Esophagus mucosa (tissue), 1 donor: Measurements from ENCODE around the gene TCF21. TPM values are rescaled to one million over a fixed set of nuclear protein-coding genes. Genes with fewer than 3 reads are reported as not detected.
"Not testable (repeated sequence)": the region's sequence is repeated elsewhere in the genome, so short reads cannot be mapped to it uniquely, and the experiment has no call there.

Source experiments
- ATAC-seq: fragments of 200-7000 bp; cut with Tn5 transposase; one replicate; pipeline ENCODE4 v1.9.1; 2020
- total RNA-seq: library from RNA; stranded (reverse); gene quantifications from one replicate; pipeline ENCODE4 v1.2.4, GENCODE V29; 2023
- donor health status: DM: yes; HTN: yes; CAD: no.

TCF21 gene
- total RNA-seq = 0.72 TPM

- no peak for ATAC-seq
Observed at GRCh38 chr6:133888929-133889556, at the start of gene TCF21. TSS of gene TCF21 (plus strand) at chr6:133889113. CDS start at chr6:133889398, 285 bp downstream.

- ATAC-seq = no peak
Observed at GRCh38 chr6:133841176-133841575, 47.7 kb upstream of the TCF21 start.

DNA sequence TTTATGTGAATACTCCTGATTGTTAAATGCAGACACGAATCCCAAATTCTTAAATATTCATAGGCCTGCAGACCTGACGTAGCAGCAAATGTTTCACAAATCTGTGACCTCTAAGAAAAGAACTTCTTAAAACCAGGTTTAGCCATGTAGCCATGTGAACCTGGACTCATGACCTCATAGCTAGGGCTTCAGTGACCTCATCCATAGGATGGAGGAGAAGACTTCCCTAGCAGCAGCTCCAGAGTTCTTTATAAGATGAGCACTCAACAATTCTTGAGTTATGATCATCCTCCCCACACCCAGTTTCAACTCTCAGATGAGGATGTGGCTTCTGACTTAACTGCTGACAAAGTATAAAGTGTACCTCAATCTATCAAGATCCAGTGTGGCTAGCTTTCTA is 45.8 kb upstream of the TCF21 start:
- ATAC-seq = no peak

DNA sequence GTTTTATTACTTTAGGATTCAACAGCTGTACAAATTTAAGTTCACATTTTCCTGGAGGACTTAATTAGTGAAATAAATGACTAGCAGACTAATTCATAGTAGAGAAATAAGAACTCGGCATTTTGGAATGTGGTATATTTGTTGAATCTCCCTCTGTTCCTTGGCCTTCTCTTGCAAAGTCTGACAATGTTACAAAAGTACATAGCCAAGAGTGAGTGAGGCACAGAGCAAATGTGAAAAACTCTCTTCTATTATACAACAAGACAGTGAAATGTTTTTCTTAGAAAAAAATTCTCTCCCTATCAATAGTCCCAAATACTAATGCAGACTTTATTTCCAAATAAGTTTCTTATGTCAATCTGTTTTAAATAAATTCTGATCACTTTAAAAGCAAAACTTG is 44.2 kb upstream of the TCF21 start:
- no peak for ATAC-seq

DNA sequence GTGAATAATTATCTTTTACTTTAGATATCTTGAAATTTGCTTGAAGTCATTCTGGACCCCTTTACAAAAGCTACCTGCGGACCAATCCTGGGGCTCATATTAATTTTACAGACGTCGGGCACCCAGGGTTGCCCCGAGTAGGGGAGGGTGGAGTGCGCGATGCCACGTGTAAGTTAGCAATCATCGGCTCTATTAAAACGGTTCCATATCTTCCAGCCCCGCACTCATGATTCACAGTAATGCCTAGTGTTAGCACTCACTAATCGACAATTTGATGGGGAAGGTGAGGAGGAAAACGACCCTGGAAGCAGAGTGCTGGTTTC is 34.9 kb upstream of the TCF21 start:
- ATAC-seq = no peak

DNA sequence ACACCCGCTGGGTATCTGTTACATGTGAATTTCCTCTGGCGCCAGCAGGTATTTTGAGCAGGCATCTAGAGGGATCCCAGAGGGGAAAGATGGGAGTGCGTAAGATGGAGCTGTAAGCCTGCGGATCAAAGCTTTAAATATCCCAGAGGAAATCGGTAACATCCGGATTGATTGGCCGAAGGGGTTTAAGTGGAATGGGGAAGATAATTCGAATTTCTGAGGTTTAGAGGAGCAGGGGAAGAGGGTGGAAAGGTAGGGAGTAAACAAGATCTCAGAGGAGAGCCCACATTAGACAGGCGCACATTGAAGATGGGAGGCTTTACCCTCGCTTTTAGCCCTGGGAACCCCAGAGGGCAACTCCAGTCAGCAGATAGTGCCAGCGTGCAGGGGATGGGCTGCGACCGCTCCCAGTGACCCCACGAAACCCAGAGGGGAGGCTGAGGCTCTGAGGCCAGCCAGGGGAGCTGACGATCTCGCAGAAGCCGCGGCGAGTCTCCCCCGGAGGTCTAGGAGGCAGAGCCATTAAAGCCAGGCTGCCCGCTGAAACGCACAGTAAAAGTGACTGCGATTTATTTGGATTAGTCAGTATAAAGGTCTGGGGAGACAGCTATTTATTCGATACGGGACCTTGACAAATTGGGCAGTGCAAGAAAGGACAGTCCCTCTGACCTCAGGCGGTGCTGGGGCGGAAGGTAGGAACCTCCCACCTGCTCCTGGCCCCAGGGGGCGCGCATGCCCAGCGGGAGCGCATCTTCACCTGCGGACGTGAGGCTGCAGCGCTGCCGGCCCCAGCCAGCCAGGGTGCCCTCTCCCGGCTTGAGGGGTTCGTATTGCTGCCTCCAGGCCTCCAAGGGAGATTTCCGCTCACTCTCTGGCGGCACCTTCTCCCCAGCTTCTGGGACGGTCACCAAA is 34.3 kb upstream of the TCF21 start:
- no peak for ATAC-seq

DNA sequence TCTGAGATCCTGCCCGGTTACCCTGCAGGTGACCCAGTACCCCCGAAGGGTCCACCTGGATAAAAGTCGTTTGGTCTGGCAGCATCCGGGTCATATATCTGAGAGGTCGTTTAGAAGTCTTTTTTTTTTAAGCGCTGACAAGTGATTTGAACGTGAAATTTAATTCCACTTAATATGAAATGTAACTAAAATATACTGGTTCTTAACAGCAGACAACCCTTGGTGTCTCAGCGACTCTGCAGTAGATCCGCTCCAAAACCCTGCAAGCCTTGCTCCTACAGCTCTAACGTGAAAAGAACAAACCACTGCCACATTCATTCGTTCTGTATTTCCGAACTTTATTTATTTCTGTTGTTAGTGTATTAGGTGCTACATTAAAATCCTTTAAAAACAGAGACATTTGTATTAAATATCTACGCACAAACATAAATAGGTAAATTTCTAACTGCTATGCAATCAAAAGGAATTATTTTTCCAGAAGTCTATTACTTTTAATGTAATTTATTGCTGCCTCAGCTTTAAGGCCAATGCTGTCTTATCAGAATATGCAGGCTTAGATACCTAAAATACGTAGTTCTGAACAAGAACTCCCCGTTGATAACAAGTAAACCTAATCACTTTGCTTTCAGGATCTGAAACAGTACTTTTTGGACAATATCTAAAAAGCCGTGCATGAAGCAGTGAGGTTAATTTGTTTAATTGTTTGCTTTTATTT is 33.5 kb upstream of the TCF21 start:
- ATAC-seq = no peak

DNA sequence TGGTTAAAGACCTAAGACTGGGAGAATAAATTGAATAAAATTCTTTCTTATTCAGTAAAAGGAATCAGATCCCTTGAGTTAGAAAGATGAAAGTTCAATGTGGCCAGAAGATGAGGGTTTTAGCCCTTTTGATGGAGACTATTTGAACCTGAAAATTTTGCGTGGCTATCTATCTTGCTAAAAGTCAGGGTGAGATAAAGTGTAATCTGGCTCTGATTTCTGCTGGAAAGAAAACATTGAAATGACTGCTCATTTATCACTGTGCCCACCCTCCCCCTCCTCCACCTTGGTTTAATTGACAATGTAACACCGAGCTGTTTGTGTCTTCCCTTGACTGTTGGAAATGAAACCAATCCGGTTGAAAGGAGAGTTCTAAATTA is 32.9 kb upstream of the TCF21 start:
- no peak for ATAC-seq

GRCh38 chr6:133856911-133857310 is 32.0 kb upstream of the TCF21 start:
- ATAC-seq = no peak

DNA sequence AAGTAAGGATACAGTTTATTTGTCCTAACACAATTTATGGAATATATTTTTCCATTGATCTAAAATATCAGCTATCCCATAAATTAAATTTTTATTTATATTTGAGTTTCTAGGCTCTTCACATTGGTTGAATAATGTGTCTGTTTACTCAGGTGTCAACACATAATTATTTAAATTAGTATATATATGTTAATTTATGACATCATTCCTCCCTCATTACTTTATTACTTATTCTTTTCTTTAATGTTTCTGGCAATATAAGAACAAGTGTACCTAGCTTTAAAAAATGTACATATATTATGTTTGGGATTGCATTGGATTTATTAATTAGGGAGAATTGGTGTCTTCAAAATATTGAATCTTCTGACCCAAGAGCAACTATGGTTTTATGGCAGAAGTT is 31.2 kb upstream of the TCF21 start:
- no peak for ATAC-seq

DNA sequence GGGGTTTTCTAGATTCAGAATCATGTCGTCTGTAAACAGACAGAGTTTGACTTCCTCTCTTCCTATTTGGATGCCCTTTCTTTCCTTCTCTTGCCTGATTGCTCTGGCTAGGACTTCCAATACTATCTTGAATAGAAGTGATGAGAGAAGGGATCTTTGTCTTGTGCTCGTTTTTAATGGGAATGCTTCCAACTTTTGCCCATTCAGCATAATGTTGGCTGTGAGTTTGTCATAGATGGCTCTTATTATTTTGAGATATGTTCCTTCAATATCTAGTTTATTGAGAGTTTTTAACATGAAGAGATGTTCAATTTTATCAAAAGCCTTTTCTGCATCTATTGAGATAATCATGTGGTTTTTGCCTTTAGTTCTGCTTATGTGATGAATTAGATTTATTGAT is 27.6 kb upstream of the TCF21 start:
- ATAC-seq = not testable (repeated sequence)

GRCh38 chr6:133863228-133863627 is 25.7 kb upstream of the TCF21 start:
- ATAC-seq = no peak

- no peak for ATAC-seq
Observed at GRCh38 chr6:133865680-133866079, 23.2 kb upstream of the TCF21 start.

GRCh38 chr6:133871131-133871530 is 17.8 kb upstream of the TCF21 start:
- ATAC-seq = no peak

GRCh38 chr6:133873538-133873937 is 15.4 kb upstream of the TCF21 start:
- no peak for ATAC-seq

GRCh38 chr6:133877116-133877515 is 11.8 kb upstream of the TCF21 start:
- no peak for ATAC-seq

DNA sequence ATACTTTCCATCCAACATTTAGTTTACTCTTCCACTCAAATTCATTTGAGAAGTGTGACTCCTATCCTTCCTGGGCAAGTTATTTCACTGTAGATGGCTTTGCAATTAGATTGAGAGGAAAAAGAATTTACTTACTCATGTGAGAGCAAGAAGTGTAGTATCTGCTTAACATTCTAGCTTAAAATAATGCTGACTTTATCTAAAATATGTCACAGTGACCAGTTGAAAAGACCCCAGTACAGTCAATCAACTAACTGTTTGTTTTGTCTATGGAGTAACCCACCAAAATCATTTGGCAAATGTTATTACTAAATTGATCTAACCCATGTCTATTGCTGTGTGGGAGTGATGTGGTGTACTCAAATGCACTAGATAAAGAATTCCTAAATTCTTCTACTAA is 8.9 kb upstream of the TCF21 start:
- ATAC-seq = no peak

GRCh38 chr6:133880896-133881295 is 8.0 kb upstream of the TCF21 start:
- no peak for ATAC-seq

DNA sequence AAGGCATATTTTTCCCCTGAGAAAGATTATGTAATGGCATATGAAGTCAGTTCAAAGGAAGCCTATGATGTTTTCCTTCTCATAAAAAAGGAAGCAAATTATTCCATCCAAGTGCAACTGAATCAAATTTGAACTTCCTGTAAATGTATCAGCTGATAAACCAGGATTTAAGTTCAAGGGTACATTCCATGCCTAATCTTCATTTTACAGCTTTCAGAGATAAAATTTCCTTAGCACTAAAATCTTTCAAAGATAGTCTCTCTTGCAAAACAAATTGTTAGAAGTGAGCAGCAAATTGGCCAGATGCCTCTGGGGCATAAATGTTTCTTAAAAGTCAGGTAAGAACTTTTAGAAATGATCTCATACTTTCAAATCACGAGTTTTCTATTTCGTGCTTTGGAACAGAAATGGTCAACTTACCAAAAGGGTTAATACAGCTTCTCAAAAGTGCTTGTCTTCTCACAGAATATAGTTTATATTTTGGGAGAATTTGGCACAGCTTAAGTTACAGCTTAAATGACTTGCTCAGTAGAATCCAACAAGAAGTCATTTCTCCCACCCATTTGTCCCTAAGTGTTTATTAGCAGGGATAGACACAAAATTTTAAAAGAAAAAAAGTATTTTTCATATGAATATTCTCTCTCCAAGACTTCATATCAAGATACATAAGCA is 2.7 kb upstream of the TCF21 start:
- no peak for ATAC-seq

DNA sequence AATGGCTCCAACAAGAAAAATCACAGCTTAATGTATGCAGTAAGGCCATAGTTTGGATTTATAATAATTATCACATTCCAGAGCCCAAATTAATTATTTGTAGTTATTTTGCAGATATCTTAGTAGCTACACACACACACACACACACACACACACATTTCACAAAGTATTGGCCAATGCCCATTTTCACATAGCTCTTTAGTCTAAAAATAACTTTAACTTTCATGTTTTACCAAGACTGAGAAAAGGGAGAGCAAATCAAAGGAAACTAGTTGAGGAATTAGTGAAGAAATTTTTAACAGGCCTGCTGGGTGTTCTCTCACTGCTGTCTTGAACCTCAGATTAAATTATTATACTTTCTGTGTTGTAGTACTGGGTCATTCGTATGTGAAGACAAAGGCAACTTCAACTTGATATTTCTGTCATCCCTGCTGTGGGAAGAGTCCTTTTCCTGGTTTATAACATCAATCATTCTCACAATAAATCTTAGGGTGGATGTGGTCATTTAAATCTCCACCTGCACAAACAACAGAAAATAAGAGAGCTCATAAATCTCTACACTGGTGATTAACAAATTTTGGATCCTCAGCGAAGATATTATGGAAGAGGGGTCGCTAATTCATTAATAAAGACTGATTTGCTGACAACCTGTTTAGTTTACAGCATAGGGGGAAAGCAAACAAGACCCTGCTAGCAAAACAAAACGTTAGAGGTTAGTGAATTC is 1.6 kb upstream of the TCF21 start:
- no peak for ATAC-seq

DNA sequence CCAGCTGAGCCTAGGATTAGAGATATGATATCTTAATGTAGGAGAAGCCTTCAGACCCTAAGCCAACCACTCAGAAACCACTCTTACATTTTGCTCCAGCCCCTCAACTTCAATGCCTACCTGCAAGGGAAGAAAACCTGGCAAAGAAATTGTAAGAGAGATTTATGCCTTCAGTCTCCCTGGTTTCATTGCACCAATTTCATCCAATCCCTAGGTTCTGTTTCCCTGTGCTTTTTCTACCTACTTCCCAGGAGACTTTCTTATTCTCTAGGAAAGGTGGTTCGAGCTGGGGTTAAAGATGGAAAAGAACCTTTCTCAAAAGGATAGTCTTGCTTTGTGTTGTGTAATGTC is 1.1 kb upstream of the TCF21 start:
- no peak for ATAC-seq

- ATAC-seq = peak; percentile 41
Observed at GRCh38 chr6:133889557-133890403, 867 bp downstream of the TCF21 start.
